NCI-H128 (cell line): Measurements from ENCODE around the gene AK5.

ENCODE experiments used
- DNase-seq: peaks from one replicate; lab custom pipeline; 2025; ENCODE audit not compliant: unreplicated experiment; lab: John Stamatoyannopoulos, UW

AK5 gene, protein sequence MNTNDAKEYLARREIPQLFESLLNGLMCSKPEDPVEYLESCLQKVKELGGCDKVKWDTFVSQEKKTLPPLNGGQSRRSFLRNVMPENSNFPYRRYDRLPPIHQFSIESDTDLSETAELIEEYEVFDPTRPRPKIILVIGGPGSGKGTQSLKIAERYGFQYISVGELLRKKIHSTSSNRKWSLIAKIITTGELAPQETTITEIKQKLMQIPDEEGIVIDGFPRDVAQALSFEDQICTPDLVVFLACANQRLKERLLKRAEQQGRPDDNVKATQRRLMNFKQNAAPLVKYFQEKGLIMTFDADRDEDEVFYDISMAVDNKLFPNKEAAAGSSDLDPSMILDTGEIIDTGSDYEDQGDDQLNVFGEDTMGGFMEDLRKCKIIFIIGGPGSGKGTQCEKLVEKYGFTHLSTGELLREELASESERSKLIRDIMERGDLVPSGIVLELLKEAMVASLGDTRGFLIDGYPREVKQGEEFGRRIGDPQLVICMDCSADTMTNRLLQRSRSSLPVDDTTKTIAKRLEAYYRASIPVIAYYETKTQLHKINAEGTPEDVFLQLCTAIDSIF

DNA sequence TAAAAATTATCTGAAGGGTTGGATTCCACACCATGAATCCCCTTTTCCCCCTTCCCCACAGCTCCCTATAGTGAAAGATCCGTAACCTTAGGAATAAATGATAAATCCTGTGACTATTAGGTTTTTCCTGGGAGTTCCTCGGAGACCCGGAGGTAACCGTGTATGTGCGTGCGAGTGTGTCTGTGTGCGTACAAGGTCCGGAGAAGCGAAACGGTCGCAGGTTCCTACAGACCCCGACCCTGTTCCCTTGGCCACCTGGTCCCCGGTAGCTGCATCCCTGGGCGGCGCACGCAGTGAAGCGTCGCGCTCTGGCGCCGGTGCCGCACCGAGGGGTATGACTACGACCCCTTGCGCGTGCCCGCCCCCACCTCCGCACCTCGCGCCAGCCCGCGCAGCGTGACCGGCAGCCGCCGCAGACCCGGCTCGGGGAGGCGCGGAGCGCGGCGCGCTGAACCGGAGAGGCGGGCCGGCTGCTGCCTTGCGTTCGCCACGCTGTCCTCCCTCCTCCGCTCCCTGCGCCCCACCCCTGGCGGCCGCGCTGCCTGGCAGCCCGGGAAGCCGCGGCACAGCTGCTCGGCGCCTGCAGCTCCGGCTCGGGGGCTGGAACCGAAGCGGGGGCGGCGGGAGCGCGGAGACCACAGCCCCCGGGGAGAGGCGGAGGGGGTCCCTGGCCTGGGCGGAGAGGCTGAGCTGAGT, at the start of gene AK5:
TSS of gene AK5 (plus strand) at position 529 of the 696 bp plus-strand sequence. CDS start 295 bp downstream, outside the sequence.
- no peak for DNase-seq

GRCh38 chr1:77232829-77233228, 49.0 kb upstream of the AK5 start:
- no peak for DNase-seq

DNA sequence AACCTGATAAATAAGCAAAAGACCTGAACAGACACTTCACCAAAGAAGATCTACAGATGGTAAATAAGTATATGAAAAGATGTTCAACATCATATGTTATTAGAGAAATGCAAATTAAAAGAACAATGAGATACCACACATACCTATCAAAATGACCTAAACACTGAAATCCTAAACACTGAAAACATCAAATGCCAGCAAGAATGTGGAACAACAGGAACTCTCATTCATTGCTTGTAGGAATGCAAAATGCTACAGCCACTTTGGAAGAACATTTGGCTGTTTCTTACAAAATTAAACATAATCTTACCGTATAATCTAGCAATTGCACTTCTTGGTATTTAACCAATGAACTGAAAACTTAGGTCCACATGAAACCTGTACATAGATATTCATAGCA, 47.7 kb upstream of the AK5 start:
- no peak for DNase-seq

DNA sequence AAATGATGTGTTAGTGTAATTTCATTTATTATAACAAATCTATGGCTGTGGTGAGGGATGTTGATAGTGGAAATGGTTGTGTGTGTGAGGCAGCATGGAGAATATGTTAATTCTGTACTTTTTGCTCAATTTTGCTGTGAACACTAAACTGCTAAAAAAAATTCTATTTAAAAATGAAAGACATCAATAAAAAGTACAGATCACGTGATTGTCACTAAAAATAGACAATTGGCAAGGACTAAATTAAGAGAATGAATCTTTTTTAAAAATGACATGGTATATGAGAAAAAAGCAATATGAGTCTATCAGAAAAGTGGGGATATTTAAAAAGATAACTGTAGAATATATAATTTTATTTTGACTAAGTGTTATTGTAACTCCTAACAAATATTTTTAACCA, 46.9 kb upstream of the AK5 start:
- DNase-seq = no peak

DNA sequence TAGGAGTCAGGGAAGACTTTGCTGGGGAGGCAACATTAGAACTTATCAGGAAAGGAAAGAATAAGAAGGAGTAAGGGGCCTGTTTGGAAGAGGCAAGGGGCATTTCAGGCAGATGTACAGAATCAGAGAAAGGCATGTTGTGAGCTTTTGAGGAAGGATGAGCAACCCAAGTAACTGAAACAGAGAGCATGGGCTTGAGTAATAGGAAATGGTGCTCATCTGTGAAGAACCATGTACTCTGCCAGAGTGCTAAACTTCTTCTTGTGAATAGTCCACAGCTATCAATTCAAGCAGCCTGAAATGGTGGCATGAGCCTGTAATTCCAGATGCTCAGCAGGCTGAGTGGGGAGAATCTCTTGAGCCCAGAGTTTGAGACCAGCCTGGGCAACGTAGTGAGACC, 43.4 kb upstream of the AK5 start:
- DNase-seq = no peak

DNA sequence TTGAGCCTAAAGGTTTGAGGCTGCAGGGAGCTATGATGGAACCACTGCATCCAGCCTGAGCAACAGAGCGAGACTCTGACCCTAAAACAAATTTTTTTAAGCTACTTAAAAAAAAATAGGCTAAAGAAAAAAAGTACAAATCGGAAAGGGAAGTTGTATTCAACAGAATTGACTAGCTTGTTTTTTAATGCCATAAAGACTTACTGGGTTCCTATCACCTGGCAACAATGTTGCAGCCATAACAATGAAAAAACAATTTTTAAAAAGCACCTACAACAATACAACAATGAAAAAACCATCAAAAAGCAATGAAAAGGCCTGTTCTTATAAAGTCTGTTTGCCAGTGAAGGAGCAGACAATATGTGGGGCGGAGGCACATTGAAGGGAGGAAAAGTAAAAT, 42.5 kb upstream of the AK5 start:
- DNase-seq = no peak

- no peak for DNase-seq
These were observed 36.0 kb upstream of the AK5 start for GRCh38 chr1:77245830-77246229.

DNA sequence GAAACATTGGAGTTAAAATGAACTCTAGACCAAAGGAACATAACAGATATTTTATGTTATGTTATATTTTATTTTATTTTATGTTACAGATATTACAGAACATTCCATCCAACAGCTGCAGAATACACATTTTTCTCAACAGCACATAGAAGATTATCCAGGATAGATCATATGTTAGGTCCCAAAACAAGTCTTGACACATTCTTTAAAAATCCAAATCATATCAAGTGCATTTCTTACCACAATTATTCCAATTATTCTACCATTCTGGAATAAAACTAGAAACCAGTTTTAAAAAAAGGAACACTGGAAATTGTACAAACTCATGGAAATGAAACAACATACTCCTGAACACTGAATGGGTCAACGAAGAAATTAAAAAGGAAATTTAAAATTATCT, 31.7 kb upstream of the AK5 start:
- DNase-seq = no peak

DNA sequence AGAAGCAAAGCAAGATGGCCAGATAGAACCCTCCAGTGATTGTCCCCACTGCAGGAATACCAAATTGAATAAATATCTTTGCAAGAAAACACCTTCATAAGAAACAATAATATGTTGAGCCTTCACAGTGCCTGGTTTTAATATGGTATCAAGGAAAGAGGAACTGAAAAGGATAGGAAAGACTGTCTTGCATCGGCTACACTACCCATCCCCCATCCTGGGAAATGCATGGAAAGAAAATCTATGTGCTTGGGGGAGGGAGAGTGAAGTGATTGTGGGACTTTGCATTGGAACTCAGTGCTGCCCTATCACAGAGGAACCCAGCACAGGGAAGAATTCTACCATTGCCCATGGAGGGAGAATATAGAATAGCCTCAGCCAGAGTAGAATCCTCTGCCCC, 28.6 kb upstream of the AK5 start:
- DNase-seq = no peak

- no peak for DNase-seq
These were observed 18.1 kb upstream of the AK5 start for GRCh38 chr1:77263708-77264107.

GRCh38 chr1:77265180-77265579, 16.6 kb upstream of the AK5 start:
- no peak for DNase-seq

- no peak for DNase-seq
These were observed 14.8 kb upstream of the AK5 start for GRCh38 chr1:77267035-77267434.

- no peak for DNase-seq
These were observed 9.8 kb upstream of the AK5 start for GRCh38 chr1:77271852-77272580.

DNA sequence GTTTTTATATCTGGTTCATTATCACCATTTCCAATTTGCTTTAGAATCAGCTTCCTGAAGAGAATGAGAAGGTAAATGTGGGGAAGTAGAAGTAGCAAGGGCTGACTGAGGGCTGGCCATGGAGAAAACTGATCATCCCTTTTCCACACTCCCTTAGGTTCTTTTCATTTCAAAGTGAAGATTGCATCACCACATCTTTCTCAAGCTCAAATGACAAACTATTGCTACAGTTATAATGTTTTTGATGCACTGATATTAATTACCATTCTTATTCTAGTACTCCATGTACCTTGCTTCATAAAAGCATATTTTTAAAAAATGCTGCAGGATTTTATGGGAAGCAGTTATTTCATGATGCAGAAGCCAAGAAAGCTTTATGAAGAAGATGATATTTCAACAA, 7.9 kb upstream of the AK5 start:
- DNase-seq = no peak

GRCh38 chr1:77275194-77275593, 6.6 kb upstream of the AK5 start:
- DNase-seq = no peak

DNA sequence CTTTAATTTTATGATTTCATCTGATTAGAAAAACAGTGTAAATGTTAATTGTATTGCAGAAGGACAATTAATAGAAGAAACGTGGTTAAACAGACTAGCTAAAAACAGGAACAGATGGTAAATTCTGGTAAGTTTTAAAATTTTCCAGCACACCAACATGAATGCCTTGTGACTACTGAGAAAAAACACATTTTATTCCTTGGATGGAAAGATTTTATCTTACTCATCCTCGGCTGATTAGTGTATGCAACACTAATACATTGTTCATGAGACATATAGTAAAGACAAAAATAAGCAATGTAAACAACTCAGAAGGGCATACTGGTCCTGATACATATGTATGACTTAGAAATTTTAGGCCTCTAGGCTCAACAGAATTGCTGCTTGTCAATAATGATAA, 4.9 kb upstream of the AK5 start:
- DNase-seq = no peak

- no peak for DNase-seq
These were observed 1.9 kb upstream of the AK5 start for GRCh38 chr1:77279929-77280328.

GRCh38 chr1:77280962-77281361, 857 bp upstream of the AK5 start:
- no peak for DNase-seq

- no peak for DNase-seq
These were observed 507 bp downstream of the AK5 start for GRCh38 chr1:77282187-77282865.

DNA sequence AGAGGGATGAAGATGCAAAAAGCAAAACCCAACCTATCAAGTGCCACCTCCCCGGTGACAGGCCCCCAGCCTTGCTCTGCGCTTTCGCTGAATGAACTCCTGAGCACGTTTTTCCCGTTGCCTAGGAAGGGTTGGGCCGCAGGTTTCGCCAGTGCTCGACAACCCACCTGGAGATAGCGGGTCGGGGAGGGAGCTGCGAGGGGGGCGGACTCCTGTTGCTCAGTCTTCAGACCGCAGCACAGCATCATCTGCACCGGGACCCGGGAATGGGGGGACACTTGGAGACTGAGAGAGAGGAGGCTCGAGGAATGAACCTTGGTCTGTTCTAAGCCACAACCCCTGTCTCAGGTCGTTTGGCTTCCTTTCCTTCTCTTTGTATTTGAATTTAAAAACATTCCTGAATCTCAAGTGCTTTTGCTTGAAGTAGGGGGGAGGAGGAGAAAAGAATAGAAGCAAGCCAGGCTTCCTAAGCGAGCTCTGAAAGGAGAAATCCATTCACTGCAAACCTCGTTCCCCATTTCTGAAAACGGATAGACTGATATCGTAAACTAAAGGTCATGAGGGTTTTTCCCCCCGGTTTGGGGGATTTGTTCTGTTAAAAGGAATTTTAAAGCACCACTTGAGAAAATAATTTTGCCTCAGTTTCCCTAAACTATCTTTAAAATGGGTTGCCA, 1.2 kb downstream of the AK5 start:
- DNase-seq = no peak
